GM21447 (cell line): ENCODE measurements around the gene TEC.
A peak's percentile ranks its signal among the peaks of the same experiment; 100 is the strongest.
"Not testable (repeated sequence)": the region's sequence is repeated elsewhere in the genome, so short reads cannot be mapped to it uniquely, and the experiment has no call there.

Experiments used
- ATAC-seq: cut with Tn5 transposase; IDR thresholded peaks from one replicate; pipeline ENCODE4 v1.9.1; 2021; ENCODE audit not compliant: unreplicated experiment

Gene TEC

GRCh38 chr4:48268956-48269860 is at the start of gene TEC:
TSS of gene TEC (minus strand) at chr4:48269838. CDS start at chr4:48228614, 41,224 bp downstream.
- peak; percentile 22 for ATAC-seq

- ATAC-seq: peak; percentile 70
These were observed 46.3 kb upstream of the TEC start for GRCh38 chr4:48315728-48316630.

- ATAC-seq: not testable (repeated sequence)
These were observed 45.1 kb upstream of the TEC start for GRCh38 chr4:48314746-48315145.

GRCh38 chr4:48311896-48312295 is 42.3 kb upstream of the TEC start:
- ATAC-seq: no peak

- ATAC-seq: no peak
These were observed 39.3 kb upstream of the TEC start for GRCh38 chr4:48308901-48309300.

- ATAC-seq: peak; percentile 82
These were observed 37.9 kb upstream of the TEC start for GRCh38 chr4:48307528-48307927.

GRCh38 chr4:48305508-48305907 is 35.9 kb upstream of the TEC start:
- no peak for ATAC-seq

- no peak for ATAC-seq
These were observed 30.4 kb upstream of the TEC start for GRCh38 chr4:48300004-48300403.

- no peak for ATAC-seq
These were observed 29.9 kb upstream of the TEC start for GRCh38 chr4:48299560-48299959.

- no peak for ATAC-seq
These were observed 27.7 kb upstream of the TEC start for GRCh38 chr4:48297256-48297846.

- peak; percentile 94 for ATAC-seq
These were observed 26.7 kb upstream of the TEC start for GRCh38 chr4:48296365-48296764.

GRCh38 chr4:48295116-48295515 is 25.5 kb upstream of the TEC start:
- no peak for ATAC-seq

- not testable (repeated sequence) for ATAC-seq
These were observed 22.7 kb upstream of the TEC start for GRCh38 chr4:48292218-48292790.

- no peak for ATAC-seq
These were observed 20.6 kb upstream of the TEC start for GRCh38 chr4:48290146-48290772.

GRCh38 chr4:48286060-48286459 is 16.4 kb upstream of the TEC start:
- ATAC-seq: not testable (repeated sequence)

GRCh38 chr4:48285640-48286039 is 16.0 kb upstream of the TEC start:
- ATAC-seq: not testable (repeated sequence)

GRCh38 chr4:48275686-48276085 is 6.0 kb upstream of the TEC start:
- ATAC-seq: no peak

GRCh38 chr4:48275247-48275646 is 5.6 kb upstream of the TEC start:
- peak; percentile 46 for ATAC-seq

GRCh38 chr4:48271626-48272025 is 2.0 kb upstream of the TEC start:
- ATAC-seq: no peak

- ATAC-seq: no peak
These were observed 1.4 kb upstream of the TEC start for GRCh38 chr4:48270951-48271473.
